H1 (cell line): Measurements from ENCODE around the gene TAC1. TPM values are rescaled to one million over a fixed set of nuclear protein-coding genes. Genes with fewer than 3 reads are reported as not detected.
"Not testable (repeated sequence)": the region's sequence is repeated elsewhere in the genome, so short reads cannot be mapped to it uniquely, and the experiment has no call there.

Source experiments
- CTCF ChIA-PET: fragments of 300-600 bp; sonication (Branson Sonifier 250); formaldehyde crosslinking; loops from one replicate; lab custom pipeline; 2021; ENCODE audit not compliant: partially characterized antibody; lab: Charles Lee
- POLR2A ChIA-PET: fragments of 300-600 bp; sonication (Branson Sonifier 250); formaldehyde crosslinking; loops from one replicate; lab custom pipeline; 2021; ENCODE audit warnings: inconsistent platforms; ENCODE audit not compliant: partially characterized antibody; lab: Charles Lee
- DNase-seq, 2 experiments: peaks; one replicate each; pipeline versions ENCODE4 v3.0.0 to v3.0.0-alpha.2; 2010 to 2022; ENCODE audit warnings: low spot score in 2 of 2, low read depth in 1 of 2, mixed read lengths in 1 of 2
- FAIRE-seq: peaks from 2 replicates; lab custom pipeline; 2011; peaks lifted over from hg19 to GRCh38; lab: Jason Lieb, UNC
- H2AFZ ChIP-seq: 2 replicates; pipeline ENCODE4 v1.8.1; 2012; ENCODE audit warnings: low read length, inconsistent platforms
- H2AK5ac ChIP-seq: 2 replicates; pipeline ENCODE4 v1.6.1; 2013; ENCODE audit warnings: low read depth, low read length
- H2BK120ac ChIP-seq: replicated peaks from 2 replicates; pipeline ENCODE3; 2013; ENCODE audit warnings: low read depth, low read length, inconsistent platforms
- H2BK12ac ChIP-seq: 2 replicates; pipeline ENCODE4 v1.6.1; 2013; ENCODE audit warnings: low read depth, low read length
- H2BK15ac ChIP-seq: 2 replicates; pipeline ENCODE4 v1.6.1; 2013; ENCODE audit warnings: low read length
- H2BK20ac ChIP-seq: 2 replicates; pipeline ENCODE4 v1.6.1; 2013; ENCODE audit warnings: low read length
- H2BK5ac ChIP-seq: 2 replicates; pipeline ENCODE4 v1.6.1; 2013; ENCODE audit warnings: low read depth, low read length
- H3K14ac ChIP-seq: 2 replicates; pipeline ENCODE4 v1.6.1; 2013; ENCODE audit warnings: inconsistent platforms; ENCODE audit not compliant: insufficient read length
- H3K18ac ChIP-seq: 2 replicates; pipeline ENCODE4 v1.6.1; 2013; ENCODE audit warnings: low read length; ENCODE audit errors: extremely low read depth
- H3K23ac ChIP-seq: 2 replicates; pipeline ENCODE4 v1.6.1; 2013; ENCODE audit warnings: inconsistent platforms; ENCODE audit not compliant: insufficient read length
- H3K23me2 ChIP-seq: 2 replicates; pipeline ENCODE4 v1.6.1; 2013; ENCODE audit warnings: low read depth, low read length
- H3K27ac ChIP-seq: 2 replicates; pipeline ENCODE4 v1.6.1; 2011; ENCODE audit warnings: low read depth, low read length, inconsistent platforms
- H3K27me3 ChIP-seq, 4 experiments: replicated peaks in 1 of 4; 1 replicate in 1 of 4; 2 replicates in 3 of 4; pipeline versions ENCODE4 v1.6.1 to v1.8.1; 2011 to 2013; ENCODE audit warnings: low read length in 3 of 4, mild to moderate bottlenecking in 3 of 4, inconsistent platforms in 2 of 4, mixed read lengths in 2 of 4, moderate library complexity in 1 of 4; ENCODE audit not compliant: control insufficient read depth in 3 of 4, insufficient read depth in 3 of 4; ENCODE audit errors: extremely low read depth in 1 of 4
- H3K36me3 ChIP-seq, 4 experiments: 2 replicates each; pipeline versions ENCODE4 v1.6.1 to v1.8.1; 2011 to 2013; ENCODE audit warnings: mild to moderate bottlenecking in 4 of 4, low read length in 3 of 4, moderate library complexity in 2 of 4, control low read depth in 1 of 4, inconsistent platforms in 1 of 4; ENCODE audit not compliant: insufficient read depth in 4 of 4, control insufficient read depth in 2 of 4
- H3K4ac ChIP-seq: replicated peaks from 2 replicates; pipeline ENCODE3; 2013; ENCODE audit warnings: low read length, low read depth, mixed read lengths, inconsistent platforms; ENCODE audit not compliant: insufficient read length
- H3K4me1 ChIP-seq, 4 experiments: replicated peaks in 1 of 4; 1 replicate in 1 of 4; 2 replicates in 3 of 4; pipeline versions ENCODE4 v1.6.1 to v1.8.1; 2011 to 2013; ENCODE audit warnings: low read length in 3 of 4, inconsistent platforms in 2 of 4, mixed read lengths in 1 of 4; ENCODE audit not compliant: insufficient read depth in 4 of 4, control insufficient read depth in 3 of 4
- H3K4me2 ChIP-seq, 2 experiments: 2 replicates each; pipeline versions ENCODE4 v1.6.1 to v1.8.1; 2011 to 2013; ENCODE audit warnings: low read depth in 2 of 2, low read length in 2 of 2, control low read depth in 1 of 2, inconsistent platforms in 1 of 2, mild to moderate bottlenecking in 1 of 2; ENCODE audit not compliant: insufficient read depth in 1 of 2
- H3K4me3 ChIP-seq, 4 experiments: fragments of 200-600, 300-600 bp in 1 of 4; sonication (generic), shearing (Covaris generic), sonication (Bioruptor Twin) in 1 of 4; 2 replicates each; pipeline versions ENCODE4 v1.5.1 to v1.8.1; 2011 to 2016; ENCODE audit warnings: low read length in 4 of 4, low read depth in 3 of 4, control low read depth in 2 of 4, inconsistent platforms in 2 of 4, mild to moderate bottlenecking in 2 of 4, mixed read lengths in 1 of 4, moderate library complexity in 1 of 4; ENCODE audit not compliant: insufficient read depth in 2 of 4; ENCODE audit errors: extremely low read depth in 1 of 4
- H3K56ac ChIP-seq: replicated peaks from 2 replicates; pipeline ENCODE3; 2013; ENCODE audit warnings: low read depth, mild to moderate bottlenecking, mixed read lengths, low read length, inconsistent platforms; ENCODE audit not compliant: insufficient read length
- H3K79me1 ChIP-seq: 2 replicates; pipeline ENCODE4 v1.6.1; 2013; ENCODE audit warnings: low read depth, low read length, control low read depth
- H3K79me2 ChIP-seq, 2 experiments: 2 replicates each; pipeline versions ENCODE4 v1.6.1 to v1.8.1; 2012 to 2013; ENCODE audit warnings: low read length in 2 of 2, mild to moderate bottlenecking in 2 of 2, inconsistent platforms in 1 of 2; ENCODE audit not compliant: insufficient read depth in 2 of 2, control insufficient read depth in 1 of 2
- H3K9ac ChIP-seq, 4 experiments: replicated peaks in 1 of 4; 1 replicate in 1 of 4; 2 replicates in 3 of 4; pipeline versions ENCODE4 v1.6.1 to v1.8.1; 2011 to 2013; ENCODE audit warnings: low read depth in 3 of 4, low read length in 3 of 4, control low read depth in 2 of 4, mild to moderate bottlenecking in 2 of 4, moderate library complexity in 2 of 4, inconsistent platforms in 1 of 4; ENCODE audit errors: extremely low read depth in 1 of 4
- H3K9me3 ChIP-seq, 2 experiments: 2 replicates each; pipeline versions ENCODE4 v1.6.1 to v1.8.1; 2012 to 2013; ENCODE audit warnings: mild to moderate bottlenecking in 2 of 2, moderate library complexity in 2 of 2, control low read depth in 1 of 2, inconsistent platforms in 1 of 2, low read depth in 1 of 2, low read length in 1 of 2, mixed read lengths in 1 of 2; ENCODE audit not compliant: insufficient read depth in 2 of 2
- H4K20me1 ChIP-seq, 2 experiments: replicated peaks in 1 of 2; 2 replicates each; pipeline versions ENCODE3 to v1.8.1; 2011 to 2013; ENCODE audit warnings: inconsistent platforms in 2 of 2, low read length in 2 of 2, mild to moderate bottlenecking in 1 of 2; ENCODE audit not compliant: insufficient read depth in 2 of 2, control insufficient read depth in 1 of 2
- H4K5ac ChIP-seq: 2 replicates; pipeline ENCODE4 v1.6.1; 2013; ENCODE audit warnings: low read length, low read depth, mixed read lengths, inconsistent platforms; ENCODE audit not compliant: insufficient read length
- H4K8ac ChIP-seq: 2 replicates; pipeline ENCODE4 v1.8.0; 2013; ENCODE audit warnings: mild to moderate bottlenecking, moderate library complexity, low read length, inconsistent platforms; ENCODE audit not compliant: insufficient read depth; ENCODE audit errors: extremely low read depth
- H4K91ac ChIP-seq: replicated peaks from 2 replicates; pipeline ENCODE3; 2013; ENCODE audit warnings: low read length, mixed read lengths, inconsistent platforms; ENCODE audit not compliant: insufficient read length
- WGBS, 2 experiments: shearing (Covaris generic) in 1 of 2; methylation state at CpG; one replicate each; pipeline versions ENCODE4 v1.1.6 to v1.1.7; 2013 to 2015; ENCODE audit warnings: low lambda C conversion rate in 2 of 2, mixed read lengths in 2 of 2, inconsistent platforms in 1 of 2, low coverage in 1 of 2, missing lambda C conversion rate in 1 of 2; ENCODE audit not compliant: insufficient replicate concordance in 2 of 2, insufficient coverage in 1 of 2, insufficient read length in 1 of 2; ENCODE audit errors: extremely low coverage in 1 of 2, missing lambda C conversion rate in 1 of 2; 5-methylcytosine and 5-hydroxymethylcytosine counted together
- polyA plus RNA-seq, 7 experiments: library from polyadenylated mRNA; depleted of rRNA in 3 of 7; stranded (reverse) in 5 of 7; unstranded in 2 of 7; fragments of >200 nt in 5 of 7; fragments of 200-250 nt in 2 of 7; gene quantifications; 1 replicate in 5 of 7; 2 replicates in 1 of 7; 4 replicates in 1 of 7; pipeline versions ENCODE4 v1.2.1 to v1.2.3, GENCODE V29; 2011 to 2013; ENCODE audit warnings: missing spikeins in 2 of 7, mixed read lengths in 2 of 7
- total RNA-seq: library from RNA; stranded (reverse); fragmentation: NEBNext Ultra II Directional; extraction: Animal tissue kit (Norgen Biotek cat#: 25700); gene quantifications from 2 replicates; pipeline ENCODE4 v1.2.1, GENCODE V29; 2021

The TAC1 gene
- total and polyA plus RNA-seq, 2 of the 8 experiments (the other 6 are each of a cell fraction or from before 2014, with no cell fraction given): 1.7 to 4.3 TPM

DNA sequence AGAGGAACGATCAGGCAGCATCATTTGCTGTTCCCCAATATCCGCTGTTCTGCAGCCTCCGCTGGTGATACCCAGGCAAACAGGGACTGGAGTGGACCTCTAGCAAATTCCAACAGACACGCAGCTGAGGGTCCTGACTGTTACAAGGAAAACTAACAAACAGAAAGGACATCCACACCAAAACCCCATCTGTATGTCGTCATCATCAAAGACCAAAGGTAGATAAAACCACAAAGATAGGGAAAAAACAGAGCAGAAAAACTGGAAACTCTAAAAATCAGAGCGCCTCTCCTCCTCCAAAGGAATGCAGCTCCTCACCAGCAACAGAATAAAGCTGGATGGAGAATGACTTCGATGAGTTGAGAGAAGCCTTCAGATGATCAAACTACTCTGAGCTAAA lies 54.5 kb downstream of the TAC1 start:
- H3K23me2 ChIP-seq, DNase-seq, H4K8ac ChIP-seq, H3K4me3 ChIP-seq, H4K20me1 ChIP-seq, H4K91ac ChIP-seq, H3K27ac ChIP-seq, H2BK120ac ChIP-seq, FAIRE-seq, H3K79me2 ChIP-seq, H3K56ac ChIP-seq, POLR2A ChIA-PET, H3K4me1 ChIP-seq, H2BK20ac ChIP-seq, H3K23ac ChIP-seq, H2BK15ac ChIP-seq, H3K14ac ChIP-seq, H3K18ac ChIP-seq, H3K36me3 ChIP-seq, H3K79me1 ChIP-seq, H4K5ac ChIP-seq, H3K4ac ChIP-seq, H2AFZ ChIP-seq, H3K4me2 ChIP-seq, H3K9ac ChIP-seq, H2BK5ac ChIP-seq, H3K27me3 ChIP-seq, H2BK12ac ChIP-seq, H2AK5ac ChIP-seq: not testable (repeated sequence)
- H3K9me3 ChIP-seq: peaks cover 10 to 12% of the 10 kb centered on the region in 2 experiments; a peak in 3 of 4 replicates
- WGBS, 2 experiments: 87% methylated on average over 7 of the region's 7 CpGs; no CpG with 5 or more reads in 1 of the 2 experiments
- CTCF ChIA-PET: interaction anchor here (0.6 kb wide), 1 partner anchor 20 kb away, joined by 3 read pairs; no protein-coding TSS in a partner anchor

Other genes with a start within 250 kb of the TAC1 start
- 135 and 150 TPM in 2 replicates for gene ASNS, start 140.3 kb downstream of the TAC1 start, total RNA-seq
- 32.2 and 40.2 TPM in 2 replicates for gene ASNS, start 140.3 kb downstream of the TAC1 start, polyA plus RNA-seq (2011; rRNA removed)